Umbilical cord (tissue), 2 donors: ENCODE results near the gene ISG20L2. TPM values are rescaled to one million over a fixed set of nuclear protein-coding genes. Genes with fewer than 3 reads are reported as not detected.

Source experiments
- DNase-seq: peaks from one replicate; pipeline ENCODE4 v3.0.0-alpha.2; 2015; ENCODE audit warnings: low spot score
- total RNA-seq: library from RNA; depleted of rRNA; stranded (reverse); fragments of >200 nt; gene quantifications from one replicate; pipeline ENCODE4 v1.2.3, GENCODE V29; 2014; ENCODE audit warnings: low replicate concordance; ENCODE audit not compliant: insufficient read depth

Gene ISG20L2
- total RNA-seq, 1 donor from 2014 or later, result 3.9 TPM

GRCh38 chr1:156690675-156691036 is 37.9 kb downstream of the ISG20L2 start:
- no peak for DNase-seq

DNA sequence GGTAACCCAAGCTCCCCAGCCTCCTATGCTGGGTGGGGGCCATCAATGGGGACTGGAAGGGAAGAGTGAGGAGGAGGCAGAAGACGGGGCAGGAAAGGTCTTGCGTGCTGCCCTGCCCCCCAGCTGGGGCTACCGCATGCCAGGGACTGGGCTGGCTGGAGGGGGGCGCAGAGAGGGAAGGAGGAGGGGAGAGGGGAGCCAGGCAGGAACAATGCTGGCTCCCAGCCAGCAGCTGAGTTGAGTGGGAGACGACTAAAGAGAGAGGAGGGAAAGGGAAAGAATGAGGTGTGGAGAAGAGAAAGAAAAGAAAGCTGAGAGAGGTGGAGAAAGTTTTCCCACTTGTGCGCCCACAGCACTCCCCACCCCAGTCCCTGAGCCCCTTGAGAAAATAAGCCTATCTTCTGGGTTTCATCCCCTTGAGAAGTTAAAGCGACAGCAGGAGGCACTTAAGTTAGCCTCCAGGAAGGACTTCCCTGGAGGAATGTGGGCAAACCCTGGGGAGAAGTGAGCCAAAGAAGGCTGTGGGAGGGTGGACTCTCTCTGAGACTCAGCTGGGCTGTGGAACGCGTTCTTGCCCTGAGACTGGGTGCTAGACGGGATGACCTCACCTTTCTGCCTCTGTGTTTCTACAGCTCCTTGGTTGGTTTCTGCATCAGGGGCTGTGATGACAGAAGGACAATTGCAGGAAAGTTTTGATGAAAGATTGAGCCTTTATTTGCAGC is 38.5 kb downstream of the ISG20L2 start:
- DNase-seq, result no peak

GRCh38 chr1:156689035-156689952 is 39.3 kb downstream of the ISG20L2 start:
- DNase-seq, result peak; percentile 89

DNA sequence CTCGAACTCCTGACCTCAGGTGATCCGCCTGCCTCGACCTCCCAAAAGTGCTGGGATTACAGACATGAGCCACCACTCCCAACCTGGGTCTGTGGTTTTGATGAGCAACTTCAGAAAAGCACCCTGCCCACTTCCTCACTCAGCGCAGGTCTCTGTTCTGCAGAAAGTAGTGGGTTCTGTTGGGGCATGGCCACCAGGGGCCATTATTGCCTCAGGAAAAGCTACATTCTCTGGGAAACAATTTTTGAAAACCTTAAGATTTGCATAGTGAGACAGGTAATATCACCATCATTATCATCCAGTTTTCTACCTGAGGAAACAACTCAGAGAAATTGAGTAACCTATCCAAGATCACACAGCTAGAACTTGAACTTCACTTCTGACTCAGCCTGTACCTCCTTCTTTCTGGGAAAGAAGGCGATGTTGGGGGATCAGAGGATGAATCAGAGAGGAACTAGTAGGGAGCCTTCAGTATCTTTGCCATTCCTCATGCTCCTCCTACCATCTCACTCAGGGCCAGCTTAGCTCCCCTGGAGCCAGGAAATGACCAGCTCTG is 44.3 kb downstream of the ISG20L2 start:
- DNase-seq, result no peak

- no peak for DNase-seq
Measured at GRCh38 chr1:156682166-156682890, 46.2 kb downstream of the ISG20L2 start.

DNA sequence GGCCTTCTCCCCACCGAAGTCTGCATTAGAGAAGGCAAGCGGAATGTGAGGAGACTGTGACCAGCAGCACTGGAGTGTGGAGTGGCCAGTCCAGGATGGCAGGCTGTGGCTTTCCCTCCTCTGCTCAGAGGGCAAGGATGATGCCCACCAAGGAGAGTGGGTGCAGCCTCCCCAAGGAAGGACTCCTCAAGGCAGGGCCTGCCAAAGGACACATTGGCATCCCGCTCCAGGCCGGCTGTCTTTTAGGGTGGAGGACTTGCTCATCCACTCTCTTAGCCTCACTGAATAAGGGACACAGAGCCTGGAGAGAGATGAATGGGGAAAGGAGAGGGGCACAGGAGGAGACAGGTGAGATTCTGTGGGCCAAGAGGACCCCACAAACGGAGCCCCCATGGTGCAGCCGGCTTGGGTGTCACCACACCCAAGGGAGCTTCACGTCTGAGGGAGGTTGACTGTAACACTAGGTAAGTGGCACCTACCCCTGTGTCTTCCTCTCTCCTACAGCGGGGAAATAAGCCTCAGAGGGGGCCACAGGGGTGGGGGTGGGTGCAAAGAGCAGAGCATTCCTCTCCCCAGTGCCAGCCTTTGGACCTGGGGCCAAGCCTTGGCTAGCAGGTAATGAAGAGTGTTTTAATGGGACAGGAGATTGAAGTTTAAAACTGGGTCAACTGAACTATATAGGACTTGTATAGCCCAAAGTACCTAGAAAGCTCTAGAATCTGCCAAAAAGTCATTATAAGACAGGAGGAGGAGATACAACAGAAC is 47.2 kb downstream of the ISG20L2 start:
- no peak for DNase-seq

- DNase-seq, result no peak
Measured at GRCh38 chr1:156680056-156680455, 48.5 kb downstream of the ISG20L2 start.

DNA sequence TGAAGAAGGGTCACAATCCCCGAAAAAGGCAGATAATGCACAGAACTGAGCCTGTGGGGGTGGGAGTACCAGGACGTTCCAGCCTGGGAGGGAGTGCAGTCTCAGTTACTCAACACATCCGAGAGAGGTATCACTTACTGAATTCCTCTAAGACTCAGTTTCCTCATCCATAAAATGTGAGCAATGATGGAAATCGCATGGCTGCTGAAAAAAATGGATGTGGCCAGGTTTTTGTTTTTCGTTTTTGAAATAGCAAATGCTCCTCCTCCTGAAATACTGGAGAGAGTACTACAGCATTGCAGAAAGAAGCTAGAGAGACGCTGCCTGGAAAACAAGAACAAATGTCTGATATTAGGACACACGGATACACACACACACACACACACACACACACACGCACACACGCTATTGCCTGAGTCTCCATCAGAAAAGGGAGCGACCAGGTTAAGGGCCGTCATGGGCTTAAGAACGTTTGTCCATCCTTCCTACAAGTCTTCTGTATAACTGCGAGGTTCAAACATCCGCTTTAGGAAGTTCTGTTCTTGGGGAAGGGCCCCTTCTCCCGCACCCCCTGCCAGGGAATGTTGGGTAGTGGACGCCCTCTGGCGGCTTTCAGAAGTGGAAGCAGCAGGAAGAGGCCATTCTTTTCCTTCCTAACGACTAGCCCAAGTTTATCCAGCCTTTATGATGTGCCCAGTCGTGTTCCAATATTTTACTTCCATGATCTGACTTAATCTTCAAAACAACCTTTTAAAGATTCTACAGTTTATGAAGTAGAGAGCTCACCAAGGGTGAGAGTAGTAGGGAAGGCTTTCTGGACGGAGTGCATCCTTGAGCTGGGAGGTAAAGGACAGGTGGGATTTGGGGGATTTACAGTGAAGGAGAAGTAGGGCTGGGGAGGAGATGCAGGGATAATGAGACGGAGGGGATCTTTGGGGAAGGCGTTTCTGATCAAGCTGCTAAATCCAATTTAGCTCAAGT is 50.7 kb downstream of the ISG20L2 start:
- DNase-seq, result peak; percentile 89

GRCh38 chr1:156676820-156677615 is 51.5 kb downstream of the ISG20L2 start, which contains the start of gene NES:
Gene NES, minus strand, starts transcription at chr1:156677407. Its CDS starts 143 bp downstream, at chr1:156677264.
- DNase-seq, result peak; percentile 82

DNA sequence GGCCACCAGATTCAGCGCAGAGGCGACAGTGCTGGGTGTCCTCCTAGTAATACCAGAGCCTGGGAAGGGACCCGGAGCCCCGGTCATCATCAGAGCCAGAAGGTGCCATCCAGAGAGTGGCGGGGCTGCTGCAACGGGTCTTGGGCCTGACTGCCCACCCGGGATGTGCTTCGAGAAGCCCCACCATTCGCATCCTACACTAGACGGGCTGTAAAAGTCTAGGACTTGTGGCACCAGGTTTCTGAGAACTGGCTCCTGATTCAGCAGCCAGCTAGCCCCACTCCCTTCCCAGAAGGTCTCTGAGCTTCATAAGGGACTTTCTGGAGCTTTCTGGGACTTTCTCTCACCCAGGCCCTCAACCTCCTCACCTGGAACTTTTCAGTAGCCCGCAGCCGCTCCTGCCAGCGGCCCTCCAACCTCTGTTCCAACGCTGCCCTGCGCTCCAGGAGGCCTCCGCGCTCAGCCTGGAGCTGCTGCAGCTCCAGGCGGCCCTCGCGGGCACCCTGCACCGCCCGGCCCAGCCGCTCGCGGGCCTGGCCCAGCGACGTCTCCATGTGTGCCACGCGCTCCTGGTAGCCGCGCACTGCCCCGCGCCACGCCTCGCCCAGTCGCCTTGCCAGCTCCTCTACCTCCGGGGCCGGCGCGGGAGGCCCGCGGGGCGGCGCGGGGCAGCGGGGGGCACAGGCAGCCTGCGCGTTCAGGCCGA is 52.3 kb downstream of the ISG20L2 start:
- DNase-seq, result no peak

- no peak for DNase-seq
Measured at GRCh38 chr1:156675210-156676113, 53.1 kb downstream of the ISG20L2 start.

DNA sequence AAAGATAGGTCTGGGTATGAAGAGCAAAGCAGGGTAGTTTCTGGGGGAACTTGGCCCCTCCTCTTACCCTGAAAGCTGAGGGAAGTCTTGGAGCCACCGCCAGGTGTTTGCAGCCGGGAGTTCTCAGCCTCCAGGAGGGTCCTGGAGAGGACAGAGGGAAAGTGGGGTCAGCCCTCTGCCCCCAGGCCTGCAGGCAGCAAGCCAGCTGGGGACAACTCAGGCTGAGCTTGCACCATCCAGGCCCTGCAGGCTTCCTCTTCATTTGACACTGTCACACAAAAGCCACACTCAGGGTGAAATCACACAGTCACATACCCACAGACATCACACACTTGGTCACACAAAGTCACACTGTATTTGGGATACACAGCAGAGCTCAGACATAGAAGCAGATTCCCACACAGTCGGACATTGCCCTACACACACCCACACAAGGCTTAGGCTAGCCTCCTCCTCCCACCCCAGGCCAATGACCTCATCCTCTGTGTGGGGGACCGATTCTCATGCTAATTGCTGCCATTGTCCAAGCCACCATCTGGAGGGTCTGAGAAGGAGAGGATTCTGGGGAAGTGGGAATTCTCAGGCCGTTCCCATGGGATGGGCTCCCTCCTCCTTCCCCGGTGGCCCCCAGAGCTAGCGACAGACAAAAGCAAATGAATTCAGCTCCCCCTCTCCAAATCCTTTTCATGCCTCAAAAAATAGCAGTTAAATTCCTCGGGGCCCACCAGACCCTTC is 55.0 kb downstream of the ISG20L2 start:
- DNase-seq, result no peak
